K562 (cell line): ENCODE results near the gene NMT1. TPM values are rescaled to one million over a fixed set of nuclear protein-coding genes. Genes with fewer than 3 reads are reported as not detected.

Source experiments
- AFF4 ChIP-seq: sonication (generic); formaldehyde crosslinking; IDR thresholded peaks from 2 replicates; pipeline ENCODE4 v1.8.0; 2023; ENCODE audit warnings: mild to moderate bottlenecking, missing genetic modification reagents
- ARID2 ChIP-seq: fragments of 450-650 bp; IDR thresholded peaks from 2 replicates; pipeline ENCODE4 v1.6.1; 2017; ENCODE audit warnings: antibody characterized with exemption, mild to moderate bottlenecking
- BMI1 ChIP-seq: fragments of 150-350 bp; IDR thresholded peaks from 2 replicates; pipeline ENCODE4 v1.6.1; 2014; ENCODE audit warnings: low read length
- CAMTA2 ChIP-seq: fragments of 250-450 bp; sonication (Bioruptor Pico); conservative IDR thresholded peaks from 2 replicates; pipeline ENCODE4 v1.5.1; 2022
- CHD2 ChIP-seq: IDR thresholded peaks from 2 replicates; pipeline ENCODE4 v1.6.1; 2011; ENCODE audit warnings: low read depth, low read length
- CREB3L1 ChIP-seq: fragments of 450-650 bp; IDR thresholded peaks from 2 replicates; pipeline ENCODE4 v1.6.1; 2014; ENCODE audit warnings: low read depth, mild to moderate bottlenecking, moderate library complexity, borderline replicate concordance
- CREBBP ChIP-seq: IDR thresholded peaks from one replicate; pipeline ENCODE4 v1.6.1; 2012; ENCODE audit warnings: low read depth, mild to moderate bottlenecking, control low read depth, inconsistent platforms, low read length
- E2F1 ChIP-seq: sonication (generic); formaldehyde crosslinking; IDR thresholded peaks from 2 replicates; pipeline ENCODE4 v1.8.1; 2023; ENCODE audit warnings: mild to moderate bottlenecking, missing genetic modification reagents, moderate library complexity
- E2F3 ChIP-seq: fragments of 250-450 bp; sonication (Bioruptor Pico); IDR thresholded peaks from 2 replicates; pipeline ENCODE4 v1.4.0; 2020; ENCODE audit warnings: mild to moderate bottlenecking
- FOXK1 ChIP-seq: sonication (generic); formaldehyde crosslinking; IDR thresholded peaks from 2 replicates; pipeline ENCODE4 v1.8.0; 2022; ENCODE audit warnings: missing genetic modification reagents, mild to moderate bottlenecking, borderline replicate concordance
- FOXP1 ChIP-seq: sonication (generic); formaldehyde crosslinking; IDR thresholded peaks from 2 replicates; pipeline ENCODE4 v1.8.0; 2022; ENCODE audit warnings: mild to moderate bottlenecking, missing genetic modification reagents
- GATA2 ChIP-seq: sonication (generic); formaldehyde crosslinking; IDR thresholded peaks from 2 replicates; pipeline ENCODE4 v1.4.0; 2020; ENCODE audit warnings: mild to moderate bottlenecking, missing genetic modification reagents
- HINFP ChIP-seq: fragments of 450-650 bp; conservative IDR thresholded peaks from 2 replicates; pipeline ENCODE4 v1.6.1; 2016; ENCODE audit warnings: missing genetic modification characterization, low read depth, mild to moderate bottlenecking, control low read depth, missing compliant biosample characterization
- MAFG ChIP-seq: fragments of 450-650 bp; conservative IDR thresholded peaks from 2 replicates; pipeline ENCODE4 v1.6.1; 2016; ENCODE audit warnings: missing genetic modification characterization, missing compliant biosample characterization
- MCM5 ChIP-seq: fragments of 450-650 bp; IDR thresholded peaks from 2 replicates; pipeline ENCODE4 v1.6.1; 2016; ENCODE audit warnings: low read depth
- PCBP1 ChIP-seq: fragments of 200-400 bp; formaldehyde crosslinking; IDR thresholded peaks from 2 replicates; pipeline ENCODE4 v1.6.1; 2018; ENCODE audit warnings: mild to moderate bottlenecking, low read depth, low read length; ENCODE audit not compliant: poor library complexity, severe bottlenecking
- TARDBP ChIP-seq: fragments of 450-650 bp; IDR thresholded peaks from 2 replicates; pipeline ENCODE4 v1.6.1; 2016
- TCF3 ChIP-seq: sonication (generic); formaldehyde crosslinking; IDR thresholded peaks from 2 replicates; pipeline ENCODE4 v1.4.0; 2020; ENCODE audit warnings: mild to moderate bottlenecking, missing genetic modification reagents
- ZNF140 ChIP-seq: fragments of 250-450 bp; sonication (Bioruptor Pico); IDR thresholded peaks from 2 replicates; pipeline ENCODE4 v1.8.0; 2021; ENCODE audit warnings: moderate library complexity, mild to moderate bottlenecking, inconsistent platforms
- ZNF324 ChIP-seq: fragments of 250-450 bp; sonication (Bioruptor Pico); IDR thresholded peaks from 2 replicates; pipeline ENCODE4 v1.4.0; 2020; ENCODE audit warnings: mild to moderate bottlenecking
- ZNF584 ChIP-seq: fragments of 200-800 bp; sonication (Bioruptor generic); IDR thresholded peaks from 2 replicates; pipeline ENCODE4 v1.6.1; 2016; ENCODE audit warnings: low read depth, mild to moderate bottlenecking, missing genetic modification characterization, missing compliant biosample characterization
- ZNF699 ChIP-seq: fragments of 250-450 bp; sonication (Bioruptor Pico); IDR thresholded peaks from 2 replicates; pipeline ENCODE4 v1.8.0; 2021; ENCODE audit warnings: mild to moderate bottlenecking, moderate library complexity; ENCODE audit not compliant: insufficient replicate concordance
- polyA plus RNA-seq, 8 experiments: library from polyadenylated mRNA; depleted of rRNA in 4 of 8; stranded (reverse) in 5 of 8; unstranded in 3 of 8; fragments of >200 nt; fragmentation: Nextera tagmentation in 2 of 8; fragmentation: Illumina TruSeq in 1 of 8; extraction: Ambion mirVana in 2 of 8; extraction: Trizol in 1 of 8; gene quantifications; 2 replicates each; pipeline versions ENCODE4 v1.2.1 to v1.2.3, GENCODE V29; 2011 to 2014; ENCODE audit warnings: inconsistent platforms in 1 of 8, missing spikeins in 1 of 8
- total RNA-seq, 7 experiments: library from RNA; depleted of rRNA in 6 of 7; stranded (reverse); fragments of >200 nt in 6 of 7; fragmentation: Illumina TruSeq in 2 of 7; extraction: Trizol in 2 of 7; gene quantifications; 2 replicates each; pipeline versions ENCODE4 v1.2.1 to v1.2.3, GENCODE V29; 2011 to 2021; ENCODE audit warnings: low replicate concordance in 1 of 7

Gene NMT1
- total and polyA plus RNA-seq, 9 of the 15 experiments (the other 6 are each of a cell fraction or from before 2014, with no cell fraction given): 86.7 to 569 (median 213) TPM

GRCh38 chr17:45051060-45051719 is 9.9 kb upstream of the NMT1 start, which contains the start of gene DCAKD (continued):
- peak; percentile 55; the same call in 1 of the 2 replicates for TF ChIP-seq E2F1
- no peak for TF ChIP-seq ZNF699 (CRISPR knock-in tag)
- 0 out of 2 replicates have a peak, but pooled peaks have one; percentile 29 for TF ChIP-seq ZNF584
- TF ChIP-seq MCM5: no peak
- peak; percentile 82 for TF ChIP-seq CREB3L1
- TF ChIP-seq CHD2: no peak
- TF ChIP-seq TCF3: no peak
- TF ChIP-seq BMI1: no peak
- TF ChIP-seq HINFP (tag): no peak
- TF ChIP-seq ZNF324: no peak
- 0 out of 2 replicates have a peak, but pooled peaks have one; percentile 51 for TF ChIP-seq TARDBP
- no peak for TF ChIP-seq CAMTA2 (CRISPR knock-in tag)
- no peak for TF ChIP-seq PCBP1
- no peak for TF ChIP-seq ARID2
- TF ChIP-seq ZNF140 (CRISPR knock-in tag): no peak
- TF ChIP-seq FOXP1: peak; percentile 68; the same call in 1 of the 2 replicates
- no peak for TF ChIP-seq CREBBP
- TF ChIP-seq GATA2: no peak
- no peak for TF ChIP-seq MAFG (tag)
- TF ChIP-seq AFF4 (CRISPR knock-in tag): no peak
- 0 out of 2 replicates have a peak, but pooled peaks have one; percentile 44 for TF ChIP-seq E2F3 (CRISPR knock-in tag)
- peak; percentile 30; the same call in 1 of the 2 replicates for TF ChIP-seq FOXK1 (CRISPR knock-in tag)
